HL-60/S4 treated with phorbol 12-myristate 13-acetate at 8.2 ng/mL for 4 days and 3 days (cell line): ENCODE results near the gene LHFPL6.

Source experiments
- in situ Hi-C: fragments of 300-500 bp; cut with MboI; formaldehyde crosslinking; loops from 2 replicates; pipeline ENCODE4 v1.15.0; 2022; ENCODE audit warnings: low sequenced_read_pairs

The LHFPL6 gene

GRCh38 chr13:39481491-39481890, 121.5 kb downstream of the LHFPL6 start:
- in situ Hi-C loops = no loop called here

- in situ Hi-C loops = no loop called here
Observed at GRCh38 chr13:39474600-39474999, 128.4 kb downstream of the LHFPL6 start.

- in situ Hi-C loops = no loop called here
Observed at GRCh38 chr13:39469676-39470075, 133.3 kb downstream of the LHFPL6 start.

- in situ Hi-C loops = no loop called here
Observed at GRCh38 chr13:39468306-39468705, 134.7 kb downstream of the LHFPL6 start.

- in situ Hi-C loops = no loop called here
Observed at GRCh38 chr13:39463611-39464010, 139.4 kb downstream of the LHFPL6 start.

- in situ Hi-C loops = no loop called here
Observed at GRCh38 chr13:39462906-39463305, 140.1 kb downstream of the LHFPL6 start.

GRCh38 chr13:39462428-39462827, 140.6 kb downstream of the LHFPL6 start:
- in situ Hi-C loops = no loop called here

GRCh38 chr13:39461685-39462266, 141.2 kb downstream of the LHFPL6 start:
- in situ Hi-C loops = no loop called here

- in situ Hi-C loops = no loop called here
Observed at GRCh38 chr13:39457274-39457673, 145.7 kb downstream of the LHFPL6 start.

GRCh38 chr13:39455521-39456175, 147.3 kb downstream of the LHFPL6 start:
- in situ Hi-C loops = no loop called here

- in situ Hi-C loops = no loop called here
Observed at GRCh38 chr13:39452834-39453233, 150.2 kb downstream of the LHFPL6 start.

GRCh38 chr13:39452417-39452816, 150.6 kb downstream of the LHFPL6 start:
- in situ Hi-C loops = no loop called here

- in situ Hi-C loops = no loop called here
Observed at GRCh38 chr13:39451860-39452301, 151.1 kb downstream of the LHFPL6 start.

- in situ Hi-C loops = no loop called here
Observed at GRCh38 chr13:39451301-39451700, 151.7 kb downstream of the LHFPL6 start.

GRCh38 chr13:39450176-39450575, 152.8 kb downstream of the LHFPL6 start:
- in situ Hi-C loops = no loop called here

GRCh38 chr13:39448834-39449233, 154.2 kb downstream of the LHFPL6 start:
- in situ Hi-C loops = no loop called here

- in situ Hi-C loops = no loop called here
Observed at GRCh38 chr13:39446865-39447264, 156.1 kb downstream of the LHFPL6 start.

- in situ Hi-C loops = no loop called here
Observed at GRCh38 chr13:39444866-39445265, 158.1 kb downstream of the LHFPL6 start.

- in situ Hi-C loops = no loop called here
Observed at GRCh38 chr13:39433651-39434050, 169.3 kb downstream of the LHFPL6 start.

GRCh38 chr13:39432196-39432595, 170.8 kb downstream of the LHFPL6 start:
- in situ Hi-C loops = no loop called here

GRCh38 chr13:39422845-39423565, 180.0 kb downstream of the LHFPL6 start:
- in situ Hi-C loops = no loop called here

GRCh38 chr13:39419876-39420275, 183.1 kb downstream of the LHFPL6 start:
- in situ Hi-C loops = no loop called here
